NCI-H1105 treated with DMSO at 0.1 percent for 48 hours (cell line): Measurements from ENCODE around the gene SSPN.

ENCODE experiments used
- DNase-seq: peaks from one replicate; lab custom pipeline; 2025; lab: John Stamatoyannopoulos, UW

SSPN gene

DNA sequence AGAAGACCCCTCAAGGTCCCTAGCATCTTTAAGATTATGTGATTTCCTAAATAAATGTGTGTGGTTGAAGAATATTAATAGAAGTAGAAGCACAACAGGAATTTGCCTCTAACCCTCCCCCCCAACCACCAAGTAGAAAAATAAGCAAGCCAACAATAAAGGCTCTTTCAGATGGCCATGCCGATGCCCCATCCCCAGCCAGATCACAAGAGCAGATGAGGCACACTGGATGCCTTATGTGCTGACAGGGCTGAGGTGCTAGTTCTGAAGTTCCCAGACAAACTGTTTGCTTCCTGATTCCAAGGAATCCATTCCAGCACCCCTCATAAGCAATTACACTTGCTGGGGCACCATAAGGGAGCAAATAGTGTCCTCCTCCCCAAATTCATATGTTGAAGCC is 90.0 kb downstream of the SSPN start:
- DNase-seq: no peak

DNA sequence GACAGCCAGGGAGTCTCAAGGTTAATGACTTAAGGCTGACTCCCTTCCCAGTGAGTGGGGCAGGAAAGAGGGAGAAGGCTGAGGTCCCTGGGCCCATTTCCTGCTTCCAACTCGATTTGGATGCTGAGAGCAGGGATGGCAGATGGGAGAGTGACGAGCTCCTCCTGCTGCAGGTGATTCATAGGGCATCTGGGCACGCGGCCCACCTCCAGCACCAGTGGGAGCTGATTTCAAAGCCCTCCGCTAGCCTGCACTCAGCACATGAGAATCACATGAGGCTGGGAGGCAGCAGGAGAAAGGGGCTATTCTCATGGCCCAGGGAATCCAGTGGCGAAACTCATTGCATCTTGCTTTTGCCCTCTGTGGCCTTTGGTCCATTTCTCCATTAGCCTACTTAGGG is 90.8 kb downstream of the SSPN start:
- DNase-seq: no peak

DNA sequence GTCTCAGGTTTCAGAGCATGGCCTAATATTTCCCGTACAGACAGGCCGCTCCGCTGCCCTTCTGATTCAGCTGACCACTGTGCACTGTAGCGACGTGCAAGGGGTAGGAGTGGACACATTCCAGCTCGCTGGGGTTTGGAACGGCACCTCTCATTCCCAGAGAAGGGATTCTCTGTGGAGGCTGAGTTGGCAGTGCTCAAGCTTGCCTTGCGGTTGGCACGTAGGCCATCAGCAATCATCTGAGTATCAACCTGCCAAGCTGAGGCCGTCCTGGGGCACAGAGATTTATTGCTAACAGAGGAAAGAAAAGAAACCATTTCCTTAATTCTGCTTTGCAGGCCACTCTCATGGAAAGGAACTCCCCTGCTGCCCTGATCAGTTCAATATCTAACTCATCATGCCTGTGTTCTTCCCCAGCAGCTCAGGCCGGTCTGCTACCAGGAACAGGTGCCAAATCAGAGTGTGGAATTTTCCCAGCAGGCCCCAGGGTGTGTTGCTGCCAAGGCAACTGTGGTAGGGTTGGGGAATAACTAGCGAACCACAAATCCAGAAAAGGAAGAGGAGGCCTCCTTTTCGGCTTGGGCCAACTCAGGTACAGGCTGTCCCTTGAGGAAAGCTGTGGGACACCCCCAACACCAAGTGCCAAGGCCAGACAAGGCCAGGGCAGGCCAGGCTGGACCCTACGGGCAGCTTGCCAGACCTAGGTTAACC is 92.5 kb downstream of the SSPN start:
- no peak for DNase-seq

DNA sequence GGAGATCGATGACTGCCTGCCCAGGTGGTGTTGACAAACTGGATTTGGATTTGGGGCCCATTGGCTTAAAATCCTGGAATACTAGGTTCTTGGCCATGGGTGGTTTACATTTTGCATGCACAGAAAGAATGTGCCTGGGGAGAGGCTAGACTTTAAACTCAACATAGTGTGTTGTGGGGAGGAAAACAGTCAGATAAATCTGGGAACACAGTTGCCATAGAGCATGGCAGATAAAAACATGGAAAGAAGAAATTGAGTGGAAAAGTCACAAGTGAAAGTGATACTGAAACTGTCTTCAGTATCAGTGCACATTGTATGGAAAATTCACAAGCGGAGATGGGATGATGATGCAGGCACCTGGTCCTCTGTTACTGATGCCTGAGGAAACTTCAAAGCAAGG is 95.2 kb downstream of the SSPN start:
- no peak for DNase-seq

DNA sequence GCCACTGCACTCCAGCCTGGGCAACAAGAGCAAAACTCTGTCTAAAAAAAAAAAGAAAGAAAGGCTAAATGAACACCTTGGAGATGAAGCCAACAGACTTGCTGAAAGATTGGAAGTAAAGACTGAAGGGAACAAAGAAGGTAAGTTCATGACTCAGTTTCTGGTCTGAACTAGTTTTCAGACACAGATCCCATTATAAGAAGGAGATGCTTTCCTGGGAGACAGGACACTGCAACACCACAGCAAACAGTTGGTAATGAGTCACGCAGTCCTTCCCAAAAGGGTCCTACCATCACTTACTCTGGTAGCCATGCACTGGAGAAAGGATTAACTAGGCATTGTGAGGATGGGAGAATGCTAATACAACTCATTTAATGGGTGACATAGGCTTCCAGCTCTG is 97.2 kb downstream of the SSPN start:
- no peak for DNase-seq

DNA sequence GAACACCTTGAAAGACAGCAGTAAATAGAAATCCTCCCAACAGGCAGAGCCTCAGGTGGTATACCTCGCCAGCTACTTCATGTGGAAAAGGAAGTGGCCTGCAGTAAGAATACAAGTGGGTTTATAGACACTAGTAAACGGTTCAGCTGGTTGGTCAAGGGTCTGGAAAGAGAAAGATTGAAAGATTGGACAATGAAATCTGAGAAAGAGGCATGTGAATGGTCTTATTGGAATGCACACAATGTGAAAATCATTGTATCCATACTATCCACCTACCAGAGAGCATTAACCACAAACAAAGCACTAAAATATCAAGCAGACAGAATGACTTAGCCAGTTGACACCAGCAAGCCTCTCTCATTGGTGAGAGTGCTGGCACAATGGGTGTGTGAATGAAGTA is 98.2 kb downstream of the SSPN start:
- DNase-seq: no peak

DNA sequence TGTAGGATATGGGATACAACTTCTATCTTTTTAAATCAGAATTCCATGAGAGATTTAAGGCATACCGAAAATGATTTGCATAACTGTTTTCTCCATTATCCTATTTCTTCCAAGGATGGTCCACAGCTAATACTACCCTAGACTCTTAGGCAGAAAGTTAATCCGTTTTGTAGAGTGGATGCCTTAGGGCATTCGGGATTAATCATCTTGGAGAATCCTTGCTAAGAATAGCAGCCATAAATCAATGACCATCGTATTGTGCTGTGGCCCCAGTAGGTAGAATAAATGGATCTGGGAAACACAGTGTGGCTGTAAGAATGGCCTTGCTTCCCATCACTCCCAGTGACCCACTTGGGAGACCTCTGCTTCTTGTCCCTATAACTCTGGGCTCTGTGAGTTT is 99.6 kb downstream of the SSPN start:
- no peak for DNase-seq

DNA sequence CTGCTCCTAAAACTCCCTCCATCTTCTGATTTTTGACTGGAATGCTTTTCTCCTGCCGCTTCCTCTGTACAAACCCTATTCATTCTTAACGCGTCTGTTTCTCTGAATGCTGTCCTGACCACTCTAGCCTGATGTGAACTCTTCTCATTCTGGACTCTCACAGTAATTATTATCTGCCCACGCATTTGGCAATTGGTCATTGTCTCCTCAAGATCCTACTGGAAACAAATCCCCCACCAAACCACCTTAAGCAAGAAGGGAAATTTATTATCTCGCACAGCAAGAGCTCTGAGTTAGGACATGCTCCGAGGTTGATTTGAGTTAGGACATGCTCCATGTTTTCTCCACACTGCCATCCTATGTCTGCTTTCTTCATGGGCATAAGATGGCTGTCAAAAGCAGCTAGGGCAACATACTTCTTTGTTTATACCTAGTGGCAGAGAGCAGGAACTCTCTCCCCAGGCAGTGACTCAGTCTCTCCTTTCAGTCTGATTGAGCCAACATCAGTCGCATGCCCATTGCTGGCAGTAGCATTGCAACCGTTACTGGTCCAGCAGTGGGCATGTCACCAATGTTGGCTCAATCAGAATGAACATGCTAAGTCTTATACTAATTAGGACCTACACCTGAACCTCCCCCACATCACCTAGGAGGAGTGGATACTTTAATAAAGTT is 102.2 kb downstream of the SSPN start:
- no peak for DNase-seq

DNA sequence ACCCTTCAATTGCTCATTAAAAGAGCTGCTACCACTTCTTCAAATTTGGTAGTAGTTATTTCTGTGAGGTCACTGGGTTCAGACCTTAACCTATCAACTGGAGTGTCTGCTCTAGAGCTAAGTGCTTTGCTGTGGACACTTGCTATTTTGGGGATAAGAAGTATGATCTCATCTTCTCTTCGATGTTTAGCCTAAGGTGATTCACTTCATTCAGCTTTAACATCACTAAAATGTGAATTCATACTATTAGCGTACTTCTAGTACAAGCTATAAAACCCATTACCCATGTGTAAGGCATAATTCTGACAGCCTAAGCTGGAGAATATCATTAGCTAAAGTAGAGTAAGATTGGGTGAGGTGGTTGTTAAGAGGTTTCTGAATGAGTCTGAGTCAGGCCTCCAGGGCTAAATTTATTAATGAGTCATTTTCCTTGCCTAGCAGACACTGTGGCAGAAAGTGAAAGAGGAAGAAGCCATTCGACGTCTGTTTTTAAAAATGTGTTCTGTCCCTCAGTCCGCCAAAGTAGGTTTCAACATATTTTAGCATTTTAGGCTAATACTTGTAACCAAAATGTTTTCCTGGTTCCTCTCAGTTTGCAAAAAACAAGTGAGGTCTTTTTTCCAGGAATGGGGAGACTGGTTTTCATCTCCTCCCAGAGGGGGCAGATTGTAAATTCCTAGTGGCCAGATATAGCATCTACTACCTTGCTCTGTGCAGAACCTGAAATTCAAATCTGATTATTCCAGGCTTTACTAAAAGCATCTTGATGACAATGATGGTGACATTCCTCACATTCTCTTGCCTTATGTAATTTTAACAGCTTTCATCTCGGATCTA is 103.6 kb downstream of the SSPN start:
- DNase-seq: no peak

DNA sequence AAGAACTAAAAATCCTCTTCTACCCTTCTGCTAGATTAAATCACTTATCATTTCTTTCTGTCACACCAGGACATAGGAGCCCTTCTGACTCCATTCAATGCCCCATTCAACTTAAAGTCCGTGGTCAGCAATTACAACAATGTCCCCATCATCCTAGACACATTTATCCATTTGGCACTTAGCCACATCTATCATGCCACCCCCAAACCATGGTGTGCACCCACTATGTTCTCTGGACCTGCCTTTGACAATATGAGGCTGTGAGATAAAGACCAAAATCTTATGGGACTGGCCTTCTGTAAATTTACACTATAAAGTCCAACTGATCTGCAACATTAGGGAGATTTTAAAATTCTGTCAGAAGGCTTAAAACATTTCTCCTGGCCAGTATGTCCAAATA is 104.4 kb downstream of the SSPN start:
- DNase-seq: no peak
